ENCODE data around the gene FFAR1. TPM values are rescaled to one million over a fixed set of nuclear protein-coding genes. Genes with fewer than 3 reads are reported as not detected.

FFAR1 gene
- total RNA-seq, 1 experiment from 2014 or later: 0.44 TPM

GRCh38 chr19:35363711-35364425, 16.2 kb downstream of the FFAR1 start:
- DNase-seq: no peak
- no TSS peak for BruUV-seq (replicated peaks)
- ChIA-PET CTCF (no interaction called here), POLR2A (ENCODE audit: unreplicated experiment) (no interaction called here)
- Histone ChIP-seq H3K79me2 (ENCODE audit: low read depth) (no peaks in the 10 kb centered on the region), H2AFZ (no peak overlapping the region), H3K27me3 (ENCODE audit: insufficient read depth, low read depth) (peaks cover 22% of the 10 kb centered on the region), H3K36me3 (ENCODE audit: low read depth) (no peaks in the 10 kb centered on the region), H3K4me2 (no peak overlapping the region), H3K9me2 (ENCODE audit: insufficient read depth) (no peaks in the 10 kb centered on the region), H3K4me1 (replicated peaks; ENCODE audit: insufficient read depth) (no peaks in the 10 kb centered on the region), H3F3A (ENCODE audit: insufficient read depth, low read depth) (no peaks in the 10 kb centered on the region), H3K27ac (no peak overlapping the region), H4K20me1 (ENCODE audit: insufficient read depth) (no peaks in the 10 kb centered on the region), H3K9me3 (ENCODE audit: insufficient read depth, low read depth) (no peaks in the 10 kb centered on the region), H3K4me3 (no peak overlapping the region)
- no peak for TF ChIP-seq EZH2 (IDR thresholded peaks at IDR 0.05; ENCODE audit: low read depth)
- no peak for TF ChIP-seq CTCF (conservative IDR thresholded peaks at IDR 0.05)
- intact Hi-C loops (cut with micrococcal nuclease; ENCODE audit: unreplicated experiment): no loop called here

- TF ChIP-seq CTCF (conservative IDR thresholded peaks at IDR 0.05) (no peak), EZH2 (IDR thresholded peaks at IDR 0.05; ENCODE audit: low read depth) (no peak)
- H3K36me3 ChIP-seq (ENCODE audit: low read depth): no peaks in the 10 kb centered on the region
- H3K9me2 ChIP-seq (ENCODE audit: insufficient read depth): no peaks in the 10 kb centered on the region
- no peak overlapping the region for H3K4me2 ChIP-seq
- no peak overlapping the region for H3K4me3 ChIP-seq
- DNase-seq: no peak
- intact Hi-C loops (cut with micrococcal nuclease; ENCODE audit: unreplicated experiment): no loop called here
- POLR2A ChIA-PET (ENCODE audit: unreplicated experiment): no interaction called here
- H3K27me3 ChIP-seq (ENCODE audit: insufficient read depth, low read depth): peaks cover 22% of the 10 kb centered on the region
- CTCF ChIA-PET: no interaction called here
- no peaks in the 10 kb centered on the region for H3K79me2 ChIP-seq (ENCODE audit: low read depth)
- no peaks in the 10 kb centered on the region for H4K20me1 ChIP-seq (ENCODE audit: insufficient read depth)
- no peak overlapping the region for H3K27ac ChIP-seq
- no peaks in the 10 kb centered on the region for H3K9me3 ChIP-seq (ENCODE audit: insufficient read depth, low read depth)
- no peaks in the 10 kb centered on the region for H3K4me1 ChIP-seq (replicated peaks; ENCODE audit: insufficient read depth)
- no peaks in the 10 kb centered on the region for H3F3A ChIP-seq (ENCODE audit: insufficient read depth, low read depth)
- no TSS peak for BruUV-seq (replicated peaks)
- no peak overlapping the region for H2AFZ ChIP-seq
These were observed 17.6 kb downstream of the FFAR1 start for GRCh38 chr19:35365303-35365702.

- POLR2A ChIA-PET (ENCODE audit: unreplicated experiment): no interaction called here
- no peak for TF ChIP-seq EZH2 (IDR thresholded peaks at IDR 0.05; ENCODE audit: low read depth)
- TF ChIP-seq CTCF (conservative IDR thresholded peaks at IDR 0.05): no peak
- no peaks in the 10 kb centered on the region for H3K9me2 ChIP-seq (ENCODE audit: insufficient read depth)
These were observed 20.7 kb downstream of the FFAR1 start for GRCh38 chr19:35368378-35368777.

More at GRCh38 chr19:35368378-35368777, 20.7 kb downstream of the FFAR1 start:
- Histone ChIP-seq H4K20me1 (ENCODE audit: insufficient read depth) (no peaks in the 10 kb centered on the region), H3K4me2 (no peak overlapping the region), H3K27me3 (ENCODE audit: insufficient read depth, low read depth) (peaks cover 22% of the 10 kb centered on the region), H3K36me3 (ENCODE audit: low read depth) (no peaks in the 10 kb centered on the region), H2AFZ (no peak overlapping the region), H3K79me2 (ENCODE audit: low read depth) (no peaks in the 10 kb centered on the region), H3K27ac (no peak overlapping the region), H3K4me1 (replicated peaks; ENCODE audit: insufficient read depth) (no peaks in the 10 kb centered on the region), H3K9me3 (ENCODE audit: insufficient read depth, low read depth) (no peaks in the 10 kb centered on the region), H3F3A (ENCODE audit: insufficient read depth, low read depth) (no peaks in the 10 kb centered on the region), H3K4me3 (no peak overlapping the region)
- no peak for DNase-seq
- CTCF ChIA-PET: no interaction called here
- intact Hi-C loops (cut with micrococcal nuclease; ENCODE audit: unreplicated experiment): no loop called here
- BruUV-seq (replicated peaks): no TSS peak

Data from PC-9 (cell line).